ENCODE measurements around the gene ITGB7.

DNA sequence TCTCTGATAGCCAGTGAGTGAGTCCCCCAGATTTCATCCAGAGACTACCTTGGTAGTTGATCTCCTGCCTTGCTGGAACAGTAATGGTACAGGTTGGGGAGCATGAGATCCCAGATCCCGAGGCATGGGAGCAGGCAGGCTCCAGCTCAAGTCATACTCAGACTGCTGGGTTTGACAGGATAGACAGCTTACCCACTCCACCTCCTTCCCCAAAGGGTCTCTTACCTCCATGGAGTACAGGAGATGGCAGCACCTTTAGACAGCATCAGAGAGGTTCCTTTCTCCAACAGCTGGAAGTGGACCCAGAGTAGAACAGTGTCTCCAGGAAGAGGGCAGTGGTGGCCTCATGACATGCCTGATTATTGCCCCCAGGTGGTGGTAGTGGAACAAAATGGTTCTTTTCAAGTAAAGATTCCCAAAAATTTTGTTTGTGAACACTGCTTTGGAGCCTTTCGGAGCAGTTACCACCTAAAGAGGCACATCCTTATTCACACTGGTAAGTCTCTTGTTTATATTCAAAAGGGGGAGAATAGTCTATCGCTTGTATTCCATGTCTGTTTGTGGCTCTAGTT is 21.4 kb downstream of the ITGB7 start:
- no peak for TF ChIP-seq POLR2AphosphoS5 (IDR thresholded peaks at IDR 0.05; ENCODE audit: low read depth, low read length)
- no peak for TF ChIP-seq TAF1 (IDR thresholded peaks at IDR 0.05; ENCODE audit: borderline replicate concordance, insufficient read depth, low read length)
- no peak for TF ChIP-seq REST (IDR thresholded peaks at IDR 0.05; ENCODE audit: insufficient read depth in 1 of 2, low read depth in 2 of 2, low read length in 2 of 2)

Data from PFSK-1 (cell line).